K562 (cell line): ENCODE data around the gene FOXJ1. TPM values are rescaled to one million over a fixed set of nuclear protein-coding genes. Genes with fewer than 3 reads are reported as not detected.

Source experiments
- NRF1 ChIP-seq, 2 experiments: fragments of 450-650 bp; IDR thresholded peaks in 1 of 2; conservative IDR thresholded peaks in 1 of 2; 2 replicates each; pipeline ENCODE4 v1.6.1; 2014; ENCODE audit warnings: mild to moderate bottlenecking in 2 of 2
- RAD51 ChIP-seq: fragments of 450-650 bp; IDR thresholded peaks from 2 replicates; pipeline ENCODE4 v1.7.1; 2016; ENCODE audit warnings: low read depth, mild to moderate bottlenecking, borderline replicate concordance
- RUNX1 ChIP-seq: sonication (generic); IDR thresholded peaks from 2 replicates; pipeline ENCODE4 v1.6.1; 2016; ENCODE audit warnings: antibody characterized with exemption, low read depth
- TARDBP ChIP-seq: fragments of 450-650 bp; IDR thresholded peaks from 2 replicates; pipeline ENCODE4 v1.6.1; 2016
- TBL1XR1 ChIP-seq, 2 experiments: IDR thresholded peaks; 2 replicates each; pipeline ENCODE4 v1.6.1; 2012; ENCODE audit warnings: improper control_type of control experiment in 2 of 2, low read length in 2 of 2, mild to moderate bottlenecking in 1 of 2
- ZBTB43 ChIP-seq: sonication (generic); formaldehyde crosslinking; IDR thresholded peaks from 2 replicates; pipeline ENCODE4 v1.8.0; 2023; ENCODE audit warnings: mild to moderate bottlenecking, missing genetic modification reagents
- ZFP30 ChIP-seq: fragments of 250-450 bp; sonication (Bioruptor Pico); IDR thresholded peaks from 2 replicates; pipeline ENCODE4 v1.8.0; 2022; ENCODE audit warnings: moderate library complexity, mild to moderate bottlenecking, inconsistent platforms, borderline replicate concordance
- ZKSCAN1 ChIP-seq: fragments of 150-350 bp; IDR thresholded peaks from 2 replicates; pipeline ENCODE4 v1.6.1; 2016; ENCODE audit warnings: low read depth, low read length
- ZMIZ1 ChIP-seq, 2 experiments: fragments of 150-350 bp in 1 of 2; IDR thresholded peaks; 2 replicates each; pipeline ENCODE4 v1.6.1; 2012 to 2016; ENCODE audit warnings: low read depth in 2 of 2, low read length in 2 of 2, mild to moderate bottlenecking in 1 of 2, moderate library complexity in 1 of 2
- ZNF224 ChIP-seq: sonication (generic); formaldehyde crosslinking; IDR thresholded peaks from 2 replicates; pipeline ENCODE4 v1.8.0; 2022; ENCODE audit warnings: mild to moderate bottlenecking, missing genetic modification reagents
- ZNF445 ChIP-seq: fragments of 250-450 bp; sonication (Bioruptor Pico); IDR thresholded peaks from 2 replicates; pipeline ENCODE4 v1.4.0; 2020; ENCODE audit warnings: low read depth, mild to moderate bottlenecking, moderate library complexity
- polyA plus RNA-seq, 8 experiments: library from polyadenylated mRNA; depleted of rRNA in 4 of 8; stranded (reverse) in 5 of 8; unstranded in 3 of 8; fragments of >200 nt; fragmentation: Nextera tagmentation in 2 of 8; fragmentation: Illumina TruSeq in 1 of 8; extraction: Ambion mirVana in 2 of 8; extraction: Trizol in 1 of 8; gene quantifications; 2 replicates each; pipeline versions ENCODE4 v1.2.1 to v1.2.3, GENCODE V29; 2011 to 2014; ENCODE audit warnings: inconsistent platforms in 1 of 8, missing spikeins in 1 of 8
- total RNA-seq, 7 experiments: library from RNA; depleted of rRNA in 6 of 7; stranded (reverse); fragments of >200 nt in 6 of 7; fragmentation: Illumina TruSeq in 2 of 7; extraction: Trizol in 2 of 7; gene quantifications; 2 replicates each; pipeline versions ENCODE4 v1.2.1 to v1.2.3, GENCODE V29; 2011 to 2021; ENCODE audit warnings: low replicate concordance in 1 of 7
- TF ChIP-seq, protein P1 (sequence below): fragments of 250-450 bp; sonication (Bioruptor Pico); IDR thresholded peaks from 2 replicates; pipeline ENCODE4 v1.8.0; 2022; ENCODE audit warnings: inconsistent platforms, mild to moderate bottlenecking, moderate library complexity, borderline replicate concordance
- TF ChIP-seq, protein P2 (sequence below): fragments of 450-650 bp; IDR thresholded peaks from 2 replicates; pipeline ENCODE4 v1.6.1; 2016; ENCODE audit warnings: low read depth

Gene FOXJ1
- total and polyA plus RNA-seq, 9 of the 15 experiments (the other 6 are each of a cell fraction or from before 2014, with no cell fraction given), result 0.07 TPM; not detected in 8

- TF ChIP-seq ZNF224 (no peak), ZMIZ1 (IDR thresholded peaks at IDR 0.05; ENCODE audit: low read depth in 2 of 2, low read length in 2 of 2) (no peak), ZNF445 (CRISPR knock-in tag) (no peak), ZBTB43 (0 out of 2 replicates have a peak, but pooled peaks have one; percentile 49), ZFP30 (CRISPR knock-in tag) (no peak), RAD51 (0 out of 2 replicates have a peak, but pooled peaks have one; percentile 13), ZKSCAN1 (no peak), TARDBP (no peak), TBL1XR1 (IDR thresholded peaks at IDR 0.05; ENCODE audit: low read length in 2 of 2) (no peak), NRF1 (conservative IDR thresholded peaks at IDR 0.05 in 1 of 2, IDR thresholded peaks at IDR 0.05 in 1 of 2) (peak; percentile 31 to 54; a peak in 2 of 4 replicates), RUNX1 (no peak)
- TF ChIP-seq, protein P1, sequence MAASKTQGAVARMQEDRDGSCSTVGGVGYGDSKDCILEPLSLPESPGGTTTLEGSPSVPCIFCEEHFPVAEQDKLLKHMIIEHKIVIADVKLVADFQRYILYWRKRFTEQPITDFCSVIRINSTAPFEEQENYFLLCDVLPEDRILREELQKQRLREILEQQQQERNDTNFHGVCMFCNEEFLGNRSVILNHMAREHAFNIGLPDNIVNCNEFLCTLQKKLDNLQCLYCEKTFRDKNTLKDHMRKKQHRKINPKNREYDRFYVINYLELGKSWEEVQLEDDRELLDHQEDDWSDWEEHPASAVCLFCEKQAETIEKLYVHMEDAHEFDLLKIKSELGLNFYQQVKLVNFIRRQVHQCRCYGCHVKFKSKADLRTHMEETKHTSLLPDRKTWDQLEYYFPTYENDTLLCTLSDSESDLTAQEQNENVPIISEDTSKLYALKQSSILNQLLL (CRISPR knock-in tag), result no peak
- TF ChIP-seq, protein P2, sequence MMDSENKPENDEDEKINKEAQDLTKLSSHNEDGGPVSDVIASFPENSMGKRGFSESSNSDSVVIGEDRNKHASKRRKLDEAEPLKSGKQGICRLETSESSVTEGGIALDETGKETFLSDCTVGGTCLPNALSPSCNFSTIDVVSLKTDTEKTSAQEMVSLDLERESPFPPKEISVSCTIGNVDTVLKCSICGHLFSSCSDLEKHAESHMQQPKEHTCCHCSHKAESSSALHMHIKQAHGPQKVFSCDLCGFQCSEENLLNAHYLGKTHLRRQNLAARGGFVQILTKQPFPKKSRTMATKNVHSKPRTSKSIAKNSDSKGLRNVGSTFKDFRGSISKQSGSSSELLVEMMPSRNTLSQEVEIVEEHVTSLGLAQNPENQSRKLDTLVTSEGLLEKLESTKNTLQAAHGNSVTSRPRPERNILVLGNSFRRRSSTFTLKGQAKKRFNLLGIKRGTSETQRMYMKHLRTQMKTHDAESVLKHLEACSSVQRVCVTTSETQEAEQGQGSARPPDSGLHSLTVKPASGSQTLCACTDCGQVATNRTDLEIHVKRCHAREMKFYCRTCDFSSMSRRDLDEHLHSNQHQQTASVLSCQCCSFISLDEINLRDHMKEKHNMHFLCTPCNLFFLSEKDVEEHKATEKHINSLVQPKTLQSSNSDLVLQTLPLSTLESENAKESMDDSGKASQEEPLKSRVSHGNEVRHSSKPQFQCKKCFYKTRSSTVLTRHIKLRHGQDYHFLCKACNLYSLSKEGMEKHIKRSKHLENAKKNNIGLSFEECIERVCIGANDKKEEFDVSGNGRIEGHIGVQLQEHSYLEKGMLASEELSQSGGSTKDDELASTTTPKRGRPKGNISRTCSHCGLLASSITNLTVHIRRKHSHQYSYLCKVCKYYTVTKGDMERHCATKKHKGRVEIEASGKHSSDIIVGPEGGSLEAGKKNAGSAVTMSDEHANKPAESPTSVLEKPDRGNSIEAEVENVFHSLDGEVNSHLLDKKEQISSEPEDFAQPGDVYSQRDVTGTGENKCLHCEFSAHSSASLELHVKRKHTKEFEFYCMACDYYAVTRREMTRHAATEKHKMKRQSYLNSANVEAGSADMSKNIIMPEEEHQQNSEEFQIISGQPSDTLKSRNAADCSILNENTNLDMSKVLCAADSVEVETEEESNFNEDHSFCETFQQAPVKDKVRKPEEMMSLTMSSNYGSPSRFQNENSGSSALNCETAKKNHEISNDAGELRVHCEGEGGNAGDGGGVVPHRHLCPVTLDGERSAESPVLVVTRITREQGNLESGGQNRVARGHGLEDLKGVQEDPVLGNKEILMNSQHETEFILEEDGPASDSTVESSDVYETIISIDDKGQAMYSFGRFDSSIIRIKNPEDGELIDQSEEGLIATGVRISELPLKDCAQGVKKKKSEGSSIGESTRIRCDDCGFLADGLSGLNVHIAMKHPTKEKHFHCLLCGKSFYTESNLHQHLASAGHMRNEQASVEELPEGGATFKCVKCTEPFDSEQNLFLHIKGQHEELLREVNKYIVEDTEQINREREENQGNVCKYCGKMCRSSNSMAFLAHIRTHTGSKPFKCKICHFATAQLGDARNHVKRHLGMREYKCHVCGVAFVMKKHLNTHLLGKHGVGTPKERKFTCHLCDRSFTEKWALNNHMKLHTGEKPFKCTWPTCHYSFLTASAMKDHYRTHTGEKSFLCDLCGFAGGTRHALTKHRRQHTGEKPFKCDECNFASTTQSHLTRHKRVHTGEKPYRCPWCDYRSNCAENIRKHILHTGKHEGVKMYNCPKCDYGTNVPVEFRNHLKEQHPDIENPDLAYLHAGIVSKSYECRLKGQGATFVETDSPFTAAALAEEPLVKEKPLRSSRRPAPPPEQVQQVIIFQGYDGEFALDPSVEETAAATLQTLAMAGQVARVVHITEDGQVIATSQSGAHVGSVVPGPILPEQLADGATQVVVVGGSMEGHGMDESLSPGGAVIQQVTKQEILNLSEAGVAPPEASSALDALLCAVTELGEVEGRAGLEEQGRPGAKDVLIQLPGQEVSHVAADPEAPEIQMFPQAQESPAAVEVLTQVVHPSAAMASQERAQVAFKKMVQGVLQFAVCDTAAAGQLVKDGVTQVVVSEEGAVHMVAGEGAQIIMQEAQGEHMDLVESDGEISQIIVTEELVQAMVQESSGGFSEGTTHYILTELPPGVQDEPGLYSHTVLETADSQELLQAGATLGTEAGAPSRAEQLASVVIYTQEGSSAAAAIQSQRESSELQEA, result no peak
Measured at GRCh38 chr17:76182016-76182764, 41.1 kb upstream of the FOXJ1 start (continued).
